ENCODE measurements around the gene ATP8B3.
A peak's percentile ranks its signal among the peaks of the same experiment; 100 is the strongest.

The ATP8B3 gene

GRCh38 chr19:1756705-1757465, 55.2 kb downstream of the ATP8B3 start:
- no peak for DNase-seq (ENCODE audit: low read depth in 2 of 2)

GRCh38 chr19:1756264-1756663, 55.8 kb downstream of the ATP8B3 start:
- DNase-seq (ENCODE audit: low read depth in 2 of 2) = no peak

DNA sequence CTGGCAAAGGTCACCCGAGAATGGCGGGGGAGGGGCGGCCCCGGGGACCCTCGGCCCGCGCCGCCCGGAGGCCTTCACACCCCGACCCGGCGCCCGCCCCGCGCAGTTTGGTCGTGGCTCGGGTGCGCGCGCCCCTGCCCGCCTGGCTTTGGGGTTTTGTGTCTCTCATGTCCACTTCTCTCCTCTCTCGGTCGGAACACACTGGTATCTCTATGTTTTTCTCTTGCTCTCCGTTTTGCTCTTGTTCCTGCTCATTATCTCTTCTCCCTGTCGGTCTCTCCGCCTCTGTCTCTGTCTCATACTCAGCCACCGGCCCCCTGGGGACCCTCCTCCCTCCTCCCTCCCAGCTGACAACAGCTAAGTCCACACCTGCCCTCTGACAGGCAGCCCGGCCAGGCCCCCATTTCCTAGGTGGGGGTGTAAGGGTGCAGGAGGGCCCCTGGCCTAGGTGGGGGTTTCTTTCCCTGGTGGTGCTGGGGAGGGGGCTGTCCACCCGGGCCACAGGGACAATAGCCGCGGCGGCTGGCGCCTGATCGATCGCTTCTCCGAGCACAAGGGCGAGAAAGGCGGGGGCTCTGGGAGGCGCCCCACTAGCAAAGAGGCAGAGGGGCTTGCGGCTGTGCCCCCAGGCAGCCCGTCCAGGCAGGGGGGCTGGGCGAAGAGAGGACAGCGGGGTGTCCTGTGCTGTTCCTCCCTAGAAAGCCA, 56.5 kb downstream of the ATP8B3 start:
- no peak for DNase-seq (ENCODE audit: low read depth in 2 of 2)

- no peak for DNase-seq (ENCODE audit: low read depth in 2 of 2)
Observed at GRCh38 chr19:1754636-1755466, 57.2 kb downstream of the ATP8B3 start.

DNA sequence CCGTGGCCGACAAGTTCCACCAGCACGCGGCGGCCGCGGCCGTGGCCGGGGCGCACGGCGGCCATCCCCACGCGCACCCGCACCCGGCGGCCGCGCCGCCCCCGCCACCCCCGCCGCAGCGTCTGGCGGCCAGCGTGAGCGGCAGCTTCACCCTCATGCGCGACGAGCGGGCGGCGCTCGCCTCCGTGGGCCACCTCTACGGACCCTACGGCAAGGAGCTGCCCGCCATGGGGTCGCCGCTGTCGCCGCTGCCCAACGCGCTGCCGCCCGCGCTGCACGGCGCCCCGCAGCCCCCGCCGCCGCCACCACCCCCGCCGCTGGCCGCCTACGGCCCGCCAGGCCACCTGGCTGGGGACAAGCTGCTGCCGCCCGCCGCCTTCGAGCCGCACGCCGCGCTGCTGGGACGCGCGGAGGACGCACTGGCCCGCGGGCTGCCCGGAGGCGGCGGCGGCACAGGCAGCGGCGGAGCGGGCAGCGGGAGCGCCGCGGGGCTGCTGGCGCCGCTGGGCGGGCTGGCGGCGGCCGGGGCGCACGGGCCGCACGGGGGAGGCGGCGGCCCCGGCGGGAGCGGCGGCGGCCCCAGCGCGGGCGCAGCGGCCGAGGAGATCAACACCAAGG, 57.9 kb downstream of the ATP8B3 start:
- DNase-seq (ENCODE audit: low read depth in 2 of 2) = no peak

DNA sequence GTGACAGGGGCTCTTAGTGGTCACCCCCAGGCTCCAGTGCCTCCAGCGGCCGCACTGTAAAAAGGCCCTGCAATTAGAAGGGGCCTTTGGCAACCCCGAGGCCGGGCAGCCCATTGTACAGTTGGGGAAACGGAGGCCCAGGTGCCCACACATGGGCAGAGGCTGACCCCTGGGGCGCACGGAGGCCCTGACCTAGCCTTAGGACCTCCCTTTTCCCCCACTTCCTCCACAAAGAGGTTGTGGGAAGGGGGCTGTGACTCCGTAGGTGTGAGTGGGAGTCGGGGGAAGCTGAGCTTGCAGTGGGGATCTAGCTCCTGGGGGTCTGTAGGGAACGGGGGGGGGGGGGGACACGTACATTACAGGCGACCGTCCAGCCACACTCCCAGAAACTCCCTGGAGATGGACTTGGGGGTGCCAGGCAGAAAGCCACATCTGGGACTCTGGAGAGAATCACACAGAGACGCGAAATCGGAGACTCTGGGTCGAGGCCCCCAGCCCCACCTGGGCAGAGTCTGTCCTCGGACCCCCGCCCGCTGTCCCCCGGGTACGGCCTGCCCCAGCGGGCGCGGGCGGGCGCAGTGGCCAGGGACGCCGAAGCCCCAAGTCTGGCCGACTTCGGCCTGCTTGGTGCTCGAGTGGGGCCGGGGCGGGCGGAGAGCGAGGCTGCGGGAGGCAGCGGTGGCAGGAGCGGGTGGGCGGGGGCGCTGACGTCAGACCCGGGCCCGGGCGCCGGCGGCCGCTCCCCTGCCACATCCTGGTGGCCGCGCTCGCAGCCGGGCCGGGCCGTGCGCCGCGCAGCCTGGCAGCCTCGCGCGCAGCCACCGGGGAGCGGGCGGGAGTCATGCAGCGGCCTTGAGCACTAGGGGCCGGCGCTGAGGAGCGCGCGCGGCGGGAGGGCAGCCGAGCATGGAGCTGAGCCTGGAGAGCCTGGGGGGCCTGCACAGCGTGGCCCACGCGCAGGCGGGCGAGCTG, 59.0 kb downstream of the ATP8B3 start, which contains the start of gene ONECUT3:
TSS of gene ONECUT3 (plus strand) at position 750 of the 972 bp plus-strand sequence. CDS start at position 907, 157 bp downstream.
- DNase-seq (ENCODE audit: low read depth in 2 of 2) = no peak

DNA sequence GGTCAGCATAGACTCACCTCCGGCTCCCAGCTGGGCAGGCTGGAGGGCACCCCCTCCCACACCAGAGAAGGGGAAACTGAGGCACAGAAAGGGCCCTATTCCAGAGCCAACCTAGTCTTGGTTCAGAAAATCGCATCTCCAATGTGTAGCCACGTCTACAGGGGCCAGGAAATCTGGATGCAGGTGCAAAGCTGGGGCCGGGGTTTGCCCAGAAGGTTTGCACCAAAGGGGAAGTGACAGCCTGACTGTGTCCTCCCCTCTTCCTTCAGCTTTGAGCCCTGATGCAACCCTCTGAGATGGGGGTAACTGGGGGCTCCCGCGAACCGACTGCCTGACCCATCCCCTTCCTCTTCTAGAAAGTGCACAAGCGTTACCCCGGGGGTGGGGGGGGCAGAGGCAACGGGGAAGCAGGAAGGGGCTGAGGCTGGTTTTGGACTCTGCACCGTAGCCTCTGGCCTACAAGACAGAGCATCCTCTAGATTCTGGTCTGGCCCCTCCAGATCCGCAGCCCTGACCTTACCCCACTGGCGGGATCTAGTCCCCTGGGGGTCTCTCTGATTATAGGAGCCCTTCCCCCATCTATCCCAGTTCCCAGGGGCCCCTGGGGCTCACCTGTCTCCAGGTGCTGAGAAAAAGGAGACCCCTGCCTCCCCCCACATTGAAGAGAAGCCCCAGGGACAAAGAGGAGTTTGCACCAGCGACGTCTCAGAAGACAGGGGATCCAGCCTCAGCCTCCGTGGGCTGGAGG, 59.9 kb downstream of the ATP8B3 start:
- no peak for DNase-seq (ENCODE audit: low read depth in 2 of 2)

- no peak for DNase-seq (ENCODE audit: low read depth in 2 of 2)
Observed at GRCh38 chr19:1751367-1752008, 60.6 kb downstream of the ATP8B3 start.

GRCh38 chr19:1750343-1751021, 61.6 kb downstream of the ATP8B3 start:
- DNase-seq (ENCODE audit: low read depth in 2 of 2) = no peak

DNA sequence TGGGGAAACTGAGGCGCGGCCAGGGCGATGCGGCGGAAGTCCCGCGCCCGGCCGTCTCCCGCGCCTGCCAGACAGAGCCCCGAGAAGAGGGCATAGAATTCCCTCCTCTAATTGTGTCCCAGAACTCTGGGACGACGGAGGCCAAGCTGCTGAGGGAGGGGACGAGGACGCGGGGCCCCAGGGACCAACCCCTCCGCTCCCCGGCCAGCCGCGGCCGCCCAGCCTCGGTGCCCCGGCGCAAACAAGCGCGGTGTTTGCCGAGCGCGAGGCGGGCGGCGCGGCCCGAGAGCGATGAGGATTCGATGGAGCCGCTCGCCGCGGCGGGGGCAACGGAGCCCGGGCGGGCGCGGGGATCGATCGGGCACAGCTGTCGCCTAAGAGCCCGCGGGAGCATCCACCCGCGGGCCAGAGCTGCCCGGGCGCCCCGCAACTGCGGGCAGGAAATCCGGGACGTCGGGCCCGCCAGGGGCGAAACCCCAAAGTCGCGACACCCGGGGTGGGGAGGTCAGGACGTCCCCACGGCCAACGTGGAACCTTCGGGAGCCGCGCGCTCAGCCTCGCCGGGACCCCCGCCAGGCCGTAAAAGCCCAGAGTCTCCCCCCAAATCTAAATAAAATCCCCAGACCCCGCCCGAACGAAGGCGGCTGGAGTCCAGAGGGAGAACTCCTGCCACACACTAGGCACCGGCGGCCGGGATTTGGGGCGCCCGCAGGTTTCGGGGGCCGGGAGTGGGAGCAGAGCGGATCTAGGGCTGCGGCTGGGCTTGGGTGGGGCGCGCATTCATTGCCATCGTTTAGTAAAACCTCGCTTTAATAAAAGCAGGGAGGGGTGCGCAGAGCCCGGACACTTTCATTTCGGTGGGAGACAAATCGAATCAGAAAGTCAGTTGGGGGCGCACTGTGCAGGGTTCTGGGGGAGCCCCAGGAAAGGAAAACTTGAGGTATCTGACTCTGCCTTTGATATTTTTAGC, 62.4 kb downstream of the ATP8B3 start:
- no peak for DNase-seq (ENCODE audit: low read depth in 2 of 2)

DNA sequence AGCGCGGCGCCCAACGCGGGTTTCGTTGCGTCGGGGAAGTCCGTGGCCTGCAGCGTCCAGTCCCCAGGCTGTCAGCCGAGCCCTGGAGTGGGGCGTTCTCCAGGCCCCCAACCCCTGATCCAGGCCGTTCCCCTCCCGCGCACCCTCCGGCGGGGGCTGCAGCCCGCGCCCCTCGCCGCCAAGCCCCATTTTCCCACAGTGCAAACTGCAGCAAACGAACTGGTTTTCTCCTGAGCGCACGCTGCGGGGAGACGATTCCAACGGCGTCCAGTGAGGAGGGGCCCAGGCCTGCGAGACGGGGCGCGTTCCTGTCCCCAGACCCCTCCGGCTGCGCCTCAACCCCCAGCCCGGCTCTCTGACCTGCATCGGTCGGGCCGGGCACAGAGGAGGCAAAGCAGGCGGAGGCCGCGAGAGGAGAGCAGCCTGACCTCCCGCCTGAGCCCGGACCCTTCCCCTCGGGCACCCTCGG, 63.2 kb downstream of the ATP8B3 start:
- no peak for DNase-seq (ENCODE audit: low read depth in 2 of 2)

- no peak for DNase-seq (ENCODE audit: low read depth in 2 of 2)
Observed at GRCh38 chr19:1748115-1748872, 63.8 kb downstream of the ATP8B3 start.

- DNase-seq (ENCODE audit: low read depth in 2 of 2) = peak in 1 of 2 donors; percentile 33
Observed at GRCh38 chr19:1747285-1748114, 64.6 kb downstream of the ATP8B3 start.

DNA sequence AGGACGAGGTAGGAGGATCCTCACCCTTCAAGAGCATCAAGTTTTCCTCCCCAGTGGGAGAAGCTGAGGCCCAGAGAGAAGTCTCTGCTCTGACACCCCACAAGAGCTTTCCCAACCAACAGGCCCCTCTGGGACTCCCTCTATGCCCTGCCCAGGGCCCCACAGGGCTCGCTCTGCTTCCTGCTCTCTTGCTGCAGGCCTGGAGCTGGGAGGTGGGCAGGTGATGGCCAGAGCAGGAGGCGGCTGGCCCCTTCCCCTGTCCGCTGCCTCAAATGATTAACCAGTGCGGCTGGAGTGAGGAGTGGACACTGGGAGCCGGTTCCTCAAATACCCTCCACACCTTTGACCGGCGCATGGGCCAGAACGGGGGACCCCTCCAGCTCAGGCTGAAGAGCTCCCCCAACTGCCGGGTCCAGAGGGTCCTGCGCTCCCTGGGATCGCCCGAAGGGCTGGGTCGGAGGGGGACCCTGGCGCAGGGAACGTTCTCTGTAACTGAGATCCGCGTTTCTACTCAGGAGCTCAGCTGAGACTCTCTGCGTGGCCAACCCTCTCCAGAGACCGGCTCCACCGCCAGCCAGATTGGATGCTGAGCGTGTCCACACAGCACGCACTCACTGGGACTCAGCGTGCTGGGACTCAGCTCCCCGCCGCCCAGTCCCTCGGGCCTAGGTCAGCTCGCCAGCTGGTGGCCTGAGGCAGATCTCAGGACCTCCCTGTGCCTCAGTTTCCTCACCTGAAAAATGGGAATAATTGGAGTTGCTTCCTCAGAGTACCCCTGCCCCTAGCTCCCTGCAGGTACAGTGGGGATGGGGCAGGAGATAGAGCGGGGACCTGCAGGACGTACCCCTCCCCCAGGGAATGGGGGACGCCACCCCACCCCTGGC, 65.4 kb downstream of the ATP8B3 start:
- no peak for DNase-seq (ENCODE audit: low read depth in 2 of 2)

DNA sequence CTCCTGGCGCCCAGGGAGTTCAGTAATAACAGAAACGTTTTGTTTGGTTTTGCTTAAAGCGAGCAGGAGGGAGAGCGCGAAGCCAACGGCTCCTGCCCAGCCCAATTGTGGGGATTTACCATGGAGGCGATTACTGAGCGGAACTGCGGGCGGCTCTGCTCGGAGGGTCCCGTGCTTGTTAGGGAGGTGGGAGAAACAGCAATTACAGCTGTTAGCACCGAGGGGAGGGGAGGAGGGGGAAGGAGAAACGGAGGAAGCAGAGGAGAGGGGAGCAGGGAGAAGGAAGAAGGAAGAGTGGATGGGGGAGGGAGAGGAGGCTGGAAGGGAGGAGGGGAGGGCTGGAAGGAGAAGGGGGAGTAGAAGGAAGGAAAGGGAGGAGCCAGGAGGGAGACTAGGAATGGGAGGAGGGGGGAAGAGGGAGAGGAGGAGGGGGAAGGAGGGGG, 66.5 kb downstream of the ATP8B3 start:
- DNase-seq (ENCODE audit: low read depth in 2 of 2) = no peak
